ENCODE results near the gene ATP9B.

Gene ATP9B

DNA sequence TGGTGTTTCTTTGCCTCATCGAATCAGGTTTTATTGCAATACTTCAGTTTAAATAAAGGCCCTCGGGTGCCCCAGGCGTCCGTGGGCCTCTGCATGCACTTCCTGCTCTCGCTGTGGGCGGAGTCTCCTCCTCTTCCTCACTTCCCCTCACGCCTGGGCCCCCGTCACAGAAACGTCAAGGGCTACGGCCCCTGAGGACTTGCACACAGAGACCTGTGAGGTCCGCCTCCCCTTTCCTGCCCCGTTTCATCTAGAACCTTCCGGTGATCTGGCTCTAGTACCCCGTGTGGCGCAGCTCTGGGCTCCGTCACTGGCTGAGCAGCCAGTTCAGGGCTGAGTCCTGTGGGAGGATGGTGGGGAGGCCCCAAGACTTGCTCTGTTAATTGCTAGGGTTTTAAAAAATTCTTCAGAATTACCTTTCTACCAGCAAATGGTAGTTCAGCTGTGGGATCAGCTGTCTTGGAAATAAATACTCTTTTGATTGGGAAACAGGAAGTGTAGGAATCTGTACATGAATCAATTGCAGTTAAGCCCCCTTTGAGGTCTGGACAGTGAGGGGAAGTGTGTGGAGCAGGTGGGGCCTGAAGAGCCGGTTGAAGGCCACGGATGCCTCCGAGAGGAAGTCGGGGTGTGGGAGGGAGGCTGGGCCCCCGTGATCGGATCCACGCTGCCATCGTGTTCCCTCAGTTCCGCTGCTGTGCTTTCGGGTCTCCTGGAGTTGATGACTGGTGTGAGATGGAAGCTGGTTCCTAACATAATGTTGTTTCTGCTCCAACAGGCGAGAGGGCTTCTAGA lies 336.8 kb downstream of the ATP9B start:
- Histone ChIP-seq H3K27ac (ENCODE audit: low read length) (no peak overlapping the region), H3K9ac (ENCODE audit: low read length) (no peak overlapping the region), H3K4me1 (ENCODE audit: control insufficient read depth, low read depth, low read length) (peaks cover 6% of the 10 kb centered on the region), H3K4me3 (ENCODE audit: low read length) (no peak overlapping the region), H3K27me3 (ENCODE audit: control insufficient read depth, insufficient read depth, low read length) (peaks cover 4% of the 10 kb centered on the region), H3K9me3 (ENCODE audit: control insufficient read depth, low read depth, low read length) (no peaks in the 10 kb centered on the region), H3K36me3 (ENCODE audit: control insufficient read depth, low read depth, low read length) (no peaks in the 10 kb centered on the region)

- Histone ChIP-seq H3K27ac (ENCODE audit: low read length) (no peak overlapping the region), H3K9me3 (ENCODE audit: control insufficient read depth, low read depth, low read length) (no peaks in the 10 kb centered on the region), H3K4me3 (ENCODE audit: low read length) (no peak overlapping the region), H3K36me3 (ENCODE audit: control insufficient read depth, low read depth, low read length) (no peaks in the 10 kb centered on the region), H3K9ac (ENCODE audit: low read length) (no peak overlapping the region), H3K27me3 (ENCODE audit: control insufficient read depth, insufficient read depth, low read length) (peaks cover under 1% of the 10 kb centered on the region), H3K4me1 (ENCODE audit: control insufficient read depth, low read depth, low read length) (peaks cover 6% of the 10 kb centered on the region)
Observed at GRCh38 chr18:79406708-79407107, 337.5 kb downstream of the ATP9B start.

GRCh38 chr18:79409313-79409712 lies 340.1 kb downstream of the ATP9B start:
- no peaks in the 10 kb centered on the region for H3K36me3 ChIP-seq (ENCODE audit: control insufficient read depth, low read depth, low read length)
- peaks cover 6% of the 10 kb centered on the region for H3K4me1 ChIP-seq (ENCODE audit: control insufficient read depth, low read depth, low read length)
- no peak overlapping the region for H3K4me3 ChIP-seq (ENCODE audit: low read length)

GRCh38 chr18:79410171-79410641 lies 341.0 kb downstream of the ATP9B start:
- H3K4me1 ChIP-seq (ENCODE audit: control insufficient read depth, low read depth, low read length) = peaks cover 6% of the 10 kb centered on the region
- no peaks in the 10 kb centered on the region for H3K36me3 ChIP-seq (ENCODE audit: control insufficient read depth, low read depth, low read length)
- no peak overlapping the region for H3K4me3 ChIP-seq (ENCODE audit: low read length)
- no peaks in the 10 kb centered on the region for H3K27me3 ChIP-seq (ENCODE audit: control insufficient read depth, insufficient read depth, low read length)
- H3K9ac ChIP-seq (ENCODE audit: low read length) = no peak overlapping the region
- H3K9me3 ChIP-seq (ENCODE audit: control insufficient read depth, low read depth, low read length) = no peaks in the 10 kb centered on the region
- H3K27ac ChIP-seq (ENCODE audit: low read length) = no peak overlapping the region

More at GRCh38 chr18:79409313-79409712, 340.1 kb downstream of the ATP9B start:
- Histone ChIP-seq H3K9me3 (ENCODE audit: control insufficient read depth, low read depth, low read length) (no peaks in the 10 kb centered on the region), H3K27ac (ENCODE audit: low read length) (no peak overlapping the region), H3K27me3 (ENCODE audit: control insufficient read depth, insufficient read depth, low read length) (no peaks in the 10 kb centered on the region), H3K9ac (ENCODE audit: low read length) (no peak overlapping the region)

DNA sequence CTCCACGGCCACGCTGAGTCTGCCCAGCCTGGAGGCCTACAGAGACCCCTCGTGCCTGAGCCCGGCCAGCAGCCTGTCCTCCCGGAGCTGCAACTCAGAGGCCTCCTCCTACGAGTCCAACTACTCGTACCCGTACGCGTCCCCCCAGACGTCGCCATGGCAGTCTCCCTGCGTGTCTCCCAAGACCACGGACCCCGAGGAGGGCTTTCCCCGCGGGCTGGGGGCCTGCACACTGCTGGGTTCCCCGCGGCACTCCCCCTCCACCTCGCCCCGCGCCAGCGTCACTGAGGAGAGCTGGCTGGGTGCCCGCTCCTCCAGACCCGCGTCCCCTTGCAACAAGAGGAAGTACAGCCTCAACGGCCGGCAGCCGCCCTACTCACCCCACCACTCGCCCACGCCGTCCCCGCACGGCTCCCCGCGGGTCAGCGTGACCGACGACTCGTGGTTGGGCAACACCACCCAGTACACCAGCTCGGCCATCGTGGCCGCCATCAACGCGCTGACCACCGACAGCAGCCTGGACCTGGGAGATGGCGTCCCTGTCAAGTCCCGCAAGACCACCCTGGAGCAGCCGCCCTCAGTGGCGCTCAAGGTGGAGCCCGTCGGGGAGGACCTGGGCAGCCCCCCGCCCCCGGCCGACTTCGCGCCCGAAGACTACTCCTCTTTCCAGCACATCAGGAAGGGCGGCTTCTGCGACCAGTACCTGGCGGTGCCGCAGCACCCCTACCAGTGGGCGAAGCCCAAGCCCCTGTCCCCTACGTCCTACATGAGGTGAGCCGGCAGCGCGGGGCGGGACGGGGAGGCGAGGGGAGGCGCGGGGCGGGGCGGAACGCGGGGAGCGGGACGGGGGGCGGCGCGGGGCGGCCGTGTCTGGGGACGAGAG lies 341.8 kb downstream of the ATP9B start:
- no peak overlapping the region for H3K27ac ChIP-seq (ENCODE audit: low read length)
- no peak overlapping the region for H3K9ac ChIP-seq (ENCODE audit: low read length)
- H3K4me1 ChIP-seq (ENCODE audit: control insufficient read depth, low read depth, low read length) = peaks cover 6% of the 10 kb centered on the region
- no peak overlapping the region for H3K4me3 ChIP-seq (ENCODE audit: low read length)
- H3K9me3 ChIP-seq (ENCODE audit: control insufficient read depth, low read depth, low read length) = no peaks in the 10 kb centered on the region
- no peaks in the 10 kb centered on the region for H3K27me3 ChIP-seq (ENCODE audit: control insufficient read depth, insufficient read depth, low read length)
- no peaks in the 10 kb centered on the region for H3K36me3 ChIP-seq (ENCODE audit: control insufficient read depth, low read depth, low read length)

DNA sequence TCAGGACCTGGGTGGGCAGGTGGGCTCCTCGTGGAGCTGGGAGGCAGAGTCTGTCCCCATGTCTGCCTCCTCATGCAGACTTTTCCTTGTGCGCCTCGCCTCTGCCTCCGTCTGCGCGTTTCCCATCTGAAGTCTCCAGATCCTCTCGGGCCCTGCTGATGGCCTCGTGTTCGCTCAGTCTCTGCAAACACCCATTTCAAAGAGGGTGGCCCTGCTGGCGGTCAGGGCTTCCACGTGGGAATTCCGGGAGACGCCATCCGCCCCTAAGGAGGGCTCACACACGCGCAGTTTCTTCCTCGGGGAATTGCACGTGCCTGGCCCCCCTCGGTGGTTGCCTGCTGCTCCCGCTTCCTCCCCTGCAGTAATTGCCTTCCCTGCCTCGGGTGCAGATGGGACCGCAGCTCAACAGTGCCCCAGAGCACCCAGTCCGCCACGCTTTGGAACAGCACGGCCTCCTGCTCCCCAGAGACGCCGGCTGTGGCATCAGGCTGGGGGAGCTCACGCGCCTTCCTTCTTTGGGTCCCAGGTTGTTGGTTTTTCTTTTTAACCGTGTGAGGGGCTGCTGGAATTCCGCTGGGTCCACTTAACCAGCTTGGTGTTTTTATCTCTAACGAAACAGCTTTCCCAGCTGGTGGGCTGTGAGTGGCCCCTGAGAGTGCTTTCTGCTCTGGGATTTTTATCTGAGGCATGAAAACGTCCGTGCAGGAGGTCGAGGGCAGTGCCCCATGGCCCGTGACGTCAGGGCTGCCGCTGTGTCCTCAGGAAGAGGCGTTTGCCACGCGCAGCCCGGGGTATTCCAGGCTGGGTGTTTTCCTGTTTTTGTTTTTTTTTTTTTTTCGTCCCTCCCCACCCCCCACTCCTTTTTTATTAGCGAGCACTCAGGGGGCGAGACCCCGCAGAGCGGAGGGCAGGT lies 342.7 kb downstream of the ATP9B start:
- no peak overlapping the region for H3K27ac ChIP-seq (ENCODE audit: low read length)
- H3K27me3 ChIP-seq (ENCODE audit: control insufficient read depth, insufficient read depth, low read length) = no peaks in the 10 kb centered on the region
- no peaks in the 10 kb centered on the region for H3K9me3 ChIP-seq (ENCODE audit: control insufficient read depth, low read depth, low read length)
- no peak overlapping the region for H3K9ac ChIP-seq (ENCODE audit: low read length)
- H3K4me3 ChIP-seq (ENCODE audit: low read length) = no peak overlapping the region
- H3K4me1 ChIP-seq (ENCODE audit: control insufficient read depth, low read depth, low read length) = peaks cover 6% of the 10 kb centered on the region
- H3K36me3 ChIP-seq (ENCODE audit: control insufficient read depth, low read depth, low read length) = no peaks in the 10 kb centered on the region

GRCh38 chr18:79413025-79413424 lies 343.8 kb downstream of the ATP9B start:
- no peak overlapping the region for H3K9ac ChIP-seq (ENCODE audit: low read length)
- no peaks in the 10 kb centered on the region for H3K36me3 ChIP-seq (ENCODE audit: control insufficient read depth, low read depth, low read length)
- H3K4me3 ChIP-seq (ENCODE audit: low read length) = no peak overlapping the region
- H3K4me1 ChIP-seq (ENCODE audit: control insufficient read depth, low read depth, low read length) = peaks cover 2% of the 10 kb centered on the region
- H3K27me3 ChIP-seq (ENCODE audit: control insufficient read depth, insufficient read depth, low read length) = no peaks in the 10 kb centered on the region
- no peaks in the 10 kb centered on the region for H3K9me3 ChIP-seq (ENCODE audit: control insufficient read depth, low read depth, low read length)
- no peak overlapping the region for H3K27ac ChIP-seq (ENCODE audit: low read length)

DNA sequence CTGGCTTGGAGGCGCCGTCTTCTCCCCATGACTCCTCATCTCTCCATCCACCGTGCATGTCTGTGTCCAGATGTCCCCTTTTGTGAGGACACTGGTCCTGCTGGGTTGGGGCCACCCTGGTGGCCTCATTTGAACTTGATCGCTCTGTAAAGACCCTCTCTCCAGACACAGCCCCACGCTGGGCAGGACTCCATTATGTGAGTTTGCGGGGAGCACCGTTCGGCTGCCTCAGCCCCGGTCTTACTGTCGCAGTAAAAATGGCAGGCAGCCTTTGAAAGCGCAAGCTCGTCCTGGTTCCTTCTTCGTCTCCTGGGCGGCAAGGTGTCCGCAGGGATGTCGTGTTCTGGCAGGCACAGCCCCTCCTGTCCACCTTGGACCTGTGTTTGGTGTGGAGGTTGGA lies 344.2 kb downstream of the ATP9B start:
- Histone ChIP-seq H3K9ac (ENCODE audit: low read length) (no peak overlapping the region), H3K27me3 (ENCODE audit: control insufficient read depth, insufficient read depth, low read length) (no peaks in the 10 kb centered on the region), H3K4me1 (ENCODE audit: control insufficient read depth, low read depth, low read length) (no peaks in the 10 kb centered on the region), H3K27ac (ENCODE audit: low read length) (no peak overlapping the region), H3K4me3 (ENCODE audit: low read length) (no peak overlapping the region), H3K36me3 (ENCODE audit: control insufficient read depth, low read depth, low read length) (no peaks in the 10 kb centered on the region), H3K9me3 (ENCODE audit: control insufficient read depth, low read depth, low read length) (no peaks in the 10 kb centered on the region)

DNA sequence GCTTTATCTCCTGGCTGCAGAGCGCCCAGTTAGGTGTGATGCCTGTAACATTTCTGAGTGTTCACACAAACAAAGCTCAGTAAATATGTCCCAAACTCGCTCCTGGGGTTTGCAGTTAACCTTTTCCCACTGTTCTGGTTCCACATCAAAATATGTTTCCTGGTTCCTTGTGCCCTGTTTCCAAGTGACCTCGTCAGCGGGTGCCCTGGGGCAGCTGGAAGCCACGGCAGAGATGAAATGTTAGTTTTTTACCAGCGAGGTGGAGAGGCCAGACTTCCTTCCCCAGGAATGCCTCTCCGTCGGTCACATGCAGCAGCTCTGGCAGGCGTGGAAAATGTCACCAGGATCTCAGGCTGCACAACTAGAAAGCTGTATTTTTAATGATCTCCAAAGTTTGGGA lies 344.7 kb downstream of the ATP9B start:
- H3K9ac ChIP-seq (ENCODE audit: low read length) = no peak overlapping the region
- H3K27me3 ChIP-seq (ENCODE audit: control insufficient read depth, insufficient read depth, low read length) = no peaks in the 10 kb centered on the region
- H3K4me1 ChIP-seq (ENCODE audit: control insufficient read depth, low read depth, low read length) = no peaks in the 10 kb centered on the region
- no peaks in the 10 kb centered on the region for H3K36me3 ChIP-seq (ENCODE audit: control insufficient read depth, low read depth, low read length)
- no peaks in the 10 kb centered on the region for H3K9me3 ChIP-seq (ENCODE audit: control insufficient read depth, low read depth, low read length)
- H3K27ac ChIP-seq (ENCODE audit: low read length) = no peak overlapping the region
- H3K4me3 ChIP-seq (ENCODE audit: low read length) = no peak overlapping the region

DNA sequence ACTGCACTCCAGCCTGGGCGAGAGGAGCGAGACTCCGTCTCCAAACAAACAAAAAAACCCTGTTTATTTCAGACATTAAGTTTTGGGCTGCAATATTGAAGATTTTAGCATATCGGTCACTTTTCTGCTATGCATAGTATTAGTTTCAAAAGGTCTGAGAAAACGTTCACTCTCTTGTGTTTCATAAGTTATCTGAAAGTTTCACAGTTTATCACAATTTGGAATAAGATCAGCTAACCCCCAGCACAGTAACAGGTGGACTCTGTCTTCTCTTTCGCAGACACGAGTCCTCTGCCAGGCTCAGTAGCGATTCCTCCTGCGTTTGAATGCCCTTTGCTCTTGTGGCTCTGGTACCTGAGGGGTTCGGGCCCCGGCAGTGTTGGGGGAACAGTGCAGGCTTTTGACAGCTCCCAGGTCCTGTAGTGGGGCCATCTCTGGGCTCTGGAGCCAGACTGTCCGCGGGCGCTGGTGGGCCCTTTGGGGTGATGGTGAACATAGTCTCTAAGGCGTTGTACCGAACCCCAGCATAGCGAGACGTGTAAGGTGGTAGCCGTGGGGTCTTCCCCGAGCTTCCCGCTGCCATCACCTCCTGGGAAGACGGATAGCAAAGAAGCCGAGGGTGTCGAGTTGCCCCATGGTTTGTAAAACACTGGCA lies 347.0 kb downstream of the ATP9B start:
- H3K27me3 ChIP-seq (ENCODE audit: control insufficient read depth, insufficient read depth, low read length) = no peaks in the 10 kb centered on the region
- H3K27ac ChIP-seq (ENCODE audit: low read length) = no peak overlapping the region
- no peak overlapping the region for H3K9ac ChIP-seq (ENCODE audit: low read length)
- no peak overlapping the region for H3K4me3 ChIP-seq (ENCODE audit: low read length)
- H3K4me1 ChIP-seq (ENCODE audit: control insufficient read depth, low read depth, low read length) = no peaks in the 10 kb centered on the region
- H3K9me3 ChIP-seq (ENCODE audit: control insufficient read depth, low read depth, low read length) = no peaks in the 10 kb centered on the region
- no peaks in the 10 kb centered on the region for H3K36me3 ChIP-seq (ENCODE audit: control insufficient read depth, low read depth, low read length)
